ENCODE data around the gene BMP10.

GRCh38 chr2:68846091-68846490, 25.1 kb downstream of the BMP10 start:
- TF ChIP-seq CTCF (IDR thresholded peaks at IDR 0.05 in 8 of 11, conservative IDR thresholded peaks at IDR 0.05 in 3 of 11) (no peak), POLR2A (IDR thresholded peaks at IDR 0.05) (no peak)

All from spleen (tissue), 7 donors.